Measurements from ENCODE around the gene POU2AF1.

- TF ChIP-seq NFRKB (IDR thresholded peaks at IDR 0.05) (no peak), BHLHE40 (IDR thresholded peaks at IDR 0.05; ENCODE audit: borderline replicate concordance) (no peak), SP1 (IDR thresholded peaks at IDR 0.05) (no peak), L3MBTL2 (conservative IDR thresholded peaks at IDR 0.05) (no peak), ELF4 (IDR thresholded peaks at IDR 0.05) (no peak), FOXM1 (IDR thresholded peaks at IDR 0.05; ENCODE audit: borderline replicate concordance) (no peak), TARDBP (IDR thresholded peaks at IDR 0.05) (no peak), FOXA1 (IDR thresholded peaks at IDR 0.05) (no peak), FOXK2 (IDR thresholded peaks at IDR 0.05) (no peak), PKNOX1 (IDR thresholded peaks at IDR 0.05) (no peak), SUZ12 (IDR thresholded peaks at IDR 0.05) (no peak), ZNF384 (IDR thresholded peaks at IDR 0.05) (no peak), ARNT (IDR thresholded peaks at IDR 0.05) (no peak), LEF1 (IDR thresholded peaks at IDR 0.05; ENCODE audit: borderline replicate concordance) (no peak)
Measured at GRCh38 chr11:111393585-111393984, 14.5 kb upstream of the POU2AF1 start.

Measured in HEK293T (cell line).